K562 (cell line): Measurements from ENCODE around the gene LRRC9. TPM values are rescaled to one million over a fixed set of nuclear protein-coding genes. Genes with fewer than 3 reads are reported as not detected.

Source experiments
- ATAC-seq: fragments of 200-7000 bp; cut with Tn5 transposase; 3 replicates; pipeline ENCODE4 v1.9.1; 2020; ENCODE audit warnings: moderate library complexity
- BruUV-seq: library from RNA; stranded (reverse); fragments of 400-500 nt; replicated peaks from 2 replicates; lab custom pipeline; 2021; lab: Mats Ljungman, UMichigan
- CTCF ChIA-PET: fragments of 300-600 bp; formaldehyde crosslinking; extraction: SDS; loops from one replicate; lab custom pipeline; 2021; ENCODE audit warnings: low intra/inter-chr PET ratio; lab: Yijun Ruan, JAX
- POLR2A ChIA-PET: fragments of 300-600, 350-650 bp; sonication (Branson Sonifier 250); formaldehyde crosslinking; extraction: SDS; loops from one replicate; lab custom pipeline; 2021; ENCODE audit warnings: antibody characterized with exemption, inconsistent platforms; lab: Yijun Ruan, JAX
- DNase-seq, 4 experiments: peaks; one replicate each; pipeline versions ENCODE4 v3.0.0 to v3.0.0-alpha.2; 2011 to 2018; ENCODE audit warnings: low spot score in 3 of 4, mixed read lengths in 3 of 4; ENCODE audit errors: extremely low read depth in 1 of 4
- FAIRE-seq: peaks from 2 replicates; lab custom pipeline; 2011; peaks lifted over from hg19 to GRCh38; lab: Jason Lieb, UNC
- H2AFZ ChIP-seq: 2 replicates; pipeline ENCODE4 v1.6.0; 2011; ENCODE audit warnings: low read depth, low read length, control low read depth, inconsistent platforms
- H3K27ac ChIP-seq: fragments of 200-600 bp; 3 replicates; pipeline ENCODE4 v1.8.0; 2011; ENCODE audit warnings: low read depth, mild to moderate bottlenecking, control low read depth, inconsistent platforms, low read length, moderate library complexity, mixed read lengths; ENCODE audit errors: extremely low read depth
- H3K27me3 ChIP-seq, 2 experiments: fragments of 300-600 bp in 1 of 2; 2 replicates in 1 of 2; 3 replicates in 1 of 2; pipeline versions ENCODE4 v1.6.0 to v1.8.0; 2011; ENCODE audit warnings: inconsistent platforms in 2 of 2, low read length in 2 of 2, mild to moderate bottlenecking in 1 of 2, mixed read lengths in 1 of 2, moderate library complexity in 1 of 2; ENCODE audit not compliant: control insufficient read depth in 2 of 2, insufficient read depth in 2 of 2
- H3K36me3 ChIP-seq: fragments of 300-600 bp; 3 replicates; pipeline ENCODE4 v1.8.0; 2011; ENCODE audit warnings: mild to moderate bottlenecking, low read length, inconsistent platforms; ENCODE audit not compliant: control insufficient read depth, insufficient read depth
- H3K4me1 ChIP-seq, 2 experiments: fragments of 200-600 bp in 1 of 2; replicated peaks in 1 of 2; 2 replicates in 1 of 2; 3 replicates in 1 of 2; pipeline versions ENCODE4 v1.5.1 to v1.8.0; 2011; ENCODE audit warnings: inconsistent platforms in 2 of 2, low read length in 2 of 2, mild to moderate bottlenecking in 1 of 2, mixed read lengths in 1 of 2, moderate library complexity in 1 of 2; ENCODE audit not compliant: control insufficient read depth in 2 of 2, insufficient read depth in 2 of 2
- H3K4me2 ChIP-seq: 2 replicates; pipeline ENCODE4 v1.6.1; 2011; ENCODE audit warnings: low read length, control low read depth, inconsistent platforms, mixed read lengths; ENCODE audit not compliant: insufficient read depth
- H3K4me3 ChIP-seq: fragments of 200-600 bp; sonication (generic), shearing (Covaris generic); 2 replicates; pipeline ENCODE4 v1.5.1; 2016; ENCODE audit warnings: control low read depth, inconsistent platforms
- H3K79me2 ChIP-seq: fragments of 200-600 bp; 3 replicates; pipeline ENCODE4 v1.8.0; 2011; ENCODE audit warnings: low read length, inconsistent platforms; ENCODE audit not compliant: control insufficient read depth, insufficient read depth
- H3K9ac ChIP-seq, 2 experiments: 2 replicates each; pipeline versions ENCODE4 v1.6.0 to v1.6.1; 2011; ENCODE audit warnings: low read depth in 2 of 2, low read length in 2 of 2, control low read depth in 1 of 2, inconsistent platforms in 1 of 2, mild to moderate bottlenecking in 1 of 2, mixed read lengths in 1 of 2; ENCODE audit not compliant: insufficient read depth in 1 of 2
- H3K9me1 ChIP-seq: one replicate; pipeline ENCODE4 v1.6.0; 2011; ENCODE audit warnings: inconsistent platforms, mild to moderate bottlenecking, low read length, moderate library complexity; ENCODE audit not compliant: control insufficient read depth, insufficient read depth
- H3K9me3 ChIP-seq: replicated peaks from 2 replicates; pipeline ENCODE4 v1.5.1; 2011; ENCODE audit warnings: low read depth, low read length, inconsistent platforms; ENCODE audit not compliant: control insufficient read depth, insufficient read depth
- H4K20me1 ChIP-seq: replicated peaks from 2 replicates; pipeline ENCODE4 v1.6.1; 2011; ENCODE audit warnings: low read length, inconsistent platforms, mixed read lengths; ENCODE audit not compliant: control insufficient read depth, insufficient read depth
- CBX8 ChIP-seq: fragments of 200-600 bp; sonication (generic); IDR thresholded peaks from 2 replicates; pipeline ENCODE4 v1.6.1; 2012; ENCODE audit warnings: borderline replicate concordance, mixed run types, low read depth, mild to moderate bottlenecking, moderate library complexity, mixed read lengths, low read length, control low read depth, inconsistent platforms; ENCODE audit not compliant: poor library complexity, severe bottlenecking; ENCODE audit errors: extremely low read depth
- CEBPB ChIP-seq: fragments of 450-650 bp; IDR thresholded peaks from 2 replicates; pipeline ENCODE4 v1.6.1; 2016; ENCODE audit warnings: missing genetic modification characterization, missing compliant biosample characterization
- CEBPG ChIP-seq, 3 experiments: fragments of 200-800 bp in 1 of 3; sonication (Bioruptor generic) in 1 of 3; sonication (generic) in 1 of 3; formaldehyde crosslinking in 1 of 3; IDR thresholded peaks in 2 of 3; conservative IDR thresholded peaks in 1 of 3; 2 replicates each; pipeline versions ENCODE4 v1.6.1 to v1.8.0; 2016 to 2022; ENCODE audit warnings: missing compliant biosample characterization in 2 of 3, missing genetic modification characterization in 2 of 3, mild to moderate bottlenecking in 1 of 3, missing genetic modification reagents in 1 of 3
- RBM34 ChIP-seq: fragments of 200-400 bp; formaldehyde crosslinking; IDR thresholded peaks from 2 replicates; pipeline ENCODE4 v1.6.1; 2018; ENCODE audit warnings: low read length, borderline replicate concordance; ENCODE audit not compliant: insufficient read depth
- SAFB2 ChIP-seq: fragments of 200-400 bp; formaldehyde crosslinking; IDR thresholded peaks from 2 replicates; pipeline ENCODE4 v1.6.1; 2018; ENCODE audit warnings: borderline replicate concordance, low read length, low read depth, moderate library complexity; ENCODE audit not compliant: severe bottlenecking
- SAP30 ChIP-seq: fragments of 200-600 bp; sonication (generic); IDR thresholded peaks from 2 replicates; pipeline ENCODE4 v1.6.1; 2012; ENCODE audit warnings: borderline replicate concordance, low read depth, mild to moderate bottlenecking, moderate library complexity, low read length, control low read depth, inconsistent platforms; ENCODE audit not compliant: insufficient read depth, poor library complexity, severe bottlenecking
- TEAD4 ChIP-seq, 2 experiments: sonication (generic) in 1 of 2; formaldehyde crosslinking in 1 of 2; IDR thresholded peaks; 2 replicates each; pipeline versions ENCODE4 v1.6.1 to v1.8.0; 2012 to 2022; ENCODE audit warnings: borderline replicate concordance in 1 of 2, inconsistent platforms in 1 of 2, low read length in 1 of 2, mild to moderate bottlenecking in 1 of 2, missing genetic modification reagents in 1 of 2
- XRCC5 ChIP-seq: fragments of 200-400 bp; formaldehyde crosslinking; IDR thresholded peaks from 2 replicates; pipeline ENCODE4 v1.6.1; 2017; ENCODE audit warnings: low read depth, mild to moderate bottlenecking, low read length
- ZNF436 ChIP-seq: fragments of 250-450, 450-650 bp; sonication (Bioruptor Pico); formaldehyde crosslinking; IDR thresholded peaks from 2 replicates; pipeline ENCODE4 v1.7.0; 2020; ENCODE audit warnings: mild to moderate bottlenecking
- ZNF780A ChIP-seq: fragments of 250-450 bp; sonication (Bioruptor Pico); IDR thresholded peaks from 2 replicates; pipeline ENCODE4 v1.5.0; 2021; ENCODE audit warnings: mild to moderate bottlenecking
- in situ Hi-C: fragments of 300-500 bp; cut with MboI; formaldehyde crosslinking; loops from 4 replicates; pipeline ENCODE4 v1.15.0; 2018; ENCODE audit warnings: inconsistent platforms, mixed read lengths
- intact Hi-C: fragments of 100-400 bp; cut with micrococcal nuclease; formaldehyde crosslinking; loops from 2 replicates; pipeline ENCODE4 v1.14.2; 2022
- polyA plus RNA-seq, 8 experiments: library from polyadenylated mRNA; depleted of rRNA in 4 of 8; stranded (reverse) in 5 of 8; unstranded in 3 of 8; fragments of >200 nt; fragmentation: Nextera tagmentation in 2 of 8; fragmentation: Illumina TruSeq in 1 of 8; extraction: Ambion mirVana in 2 of 8; extraction: Trizol in 1 of 8; gene quantifications; 2 replicates each; pipeline versions ENCODE4 v1.2.1 to v1.2.3, GENCODE V29; 2011 to 2014; ENCODE audit warnings: inconsistent platforms in 1 of 8, missing spikeins in 1 of 8
- total RNA-seq, 7 experiments: library from RNA; depleted of rRNA in 6 of 7; stranded (reverse); fragments of >200 nt in 6 of 7; fragmentation: Illumina TruSeq in 2 of 7; extraction: Trizol in 2 of 7; gene quantifications; 2 replicates each; pipeline versions ENCODE4 v1.2.1 to v1.2.3, GENCODE V29; 2011 to 2021; ENCODE audit warnings: low replicate concordance in 1 of 7

The LRRC9 gene
- total and polyA plus RNA-seq, 9 of the 15 experiments (the other 6 are each of a cell fraction or from before 2014, with no cell fraction given): not detected

DNA sequence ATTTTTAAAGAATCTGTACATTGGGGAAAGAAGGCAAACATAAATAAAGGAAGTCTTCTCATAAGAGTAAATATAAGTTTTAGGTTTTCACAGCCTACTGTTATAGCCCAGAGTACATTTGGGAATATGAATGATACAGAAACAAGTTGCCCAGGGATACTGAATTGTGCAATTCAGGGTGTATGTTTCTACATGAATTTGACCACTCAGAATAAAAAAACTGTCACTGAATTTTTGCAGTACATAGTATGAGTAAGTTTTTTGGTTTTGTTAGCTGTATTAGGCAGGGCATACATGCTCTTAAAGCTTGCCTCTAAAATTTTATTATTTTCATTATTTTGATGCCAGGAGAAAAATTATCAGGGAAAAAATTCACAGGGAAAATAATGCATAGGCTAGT, 165.1 kb downstream of the LRRC9 start:
- in situ Hi-C loops: no loop called here
- peaks cover 0 to 7% of the 10 kb centered on the region in 2 experiments; a peak in 3 of 5 replicates for H3K4me1 ChIP-seq
- no peaks in the 10 kb centered on the region for H3K9me3 ChIP-seq
- H3K9me1 ChIP-seq: no peaks in the 10 kb centered on the region
- intact Hi-C loops: no loop called here
- H3K27me3 ChIP-seq: no peaks in the 10 kb centered on the region
- no peaks in the 10 kb centered on the region for H3K79me2 ChIP-seq
- ATAC-seq (no peak), FAIRE-seq (no peak), DNase-seq (no peak)
- no TSS peak for BruUV-seq
- no peak overlapping the region for H2AFZ ChIP-seq
- POLR2A ChIA-PET: no interaction called here
- no peak overlapping the region for H3K4me3 ChIP-seq
- H3K27ac ChIP-seq: no peak overlapping the region
- no peaks in the 10 kb centered on the region for H4K20me1 ChIP-seq
- CTCF ChIA-PET: no interaction called here
- no peak overlapping the region for H3K9ac ChIP-seq
- no peak overlapping the region for H3K4me2 ChIP-seq
- H3K36me3 ChIP-seq: no peaks in the 10 kb centered on the region
- TF ChIP-seq CEBPB (tag): peak; percentile 41; the same call in 1 of the 2 replicates
- no peak for TF ChIP-seq ZNF780A (CRISPR knock-in tag)
- TF ChIP-seq XRCC5: no peak
- no peak for TF ChIP-seq CBX8
- TF ChIP-seq SAP30: no peak
- TF ChIP-seq ZNF436: no peak
- no peak for TF ChIP-seq CEBPG (CRISPR knock-in tag; IDR thresholded peaks at IDR 0.05)
- TF ChIP-seq CEBPG (tag; conservative IDR thresholded peaks at IDR 0.05 in 1 of 2, IDR thresholded peaks at IDR 0.05 in 1 of 2): peak in 1 of 2 experiments; percentile 21; a peak in 1 of 4 replicates
- no peak for TF ChIP-seq TEAD4 (IDR thresholded peaks at IDR 0.05; ENCODE audit: low read length)
- no peak for TF ChIP-seq TEAD4 (CRISPR knock-in tag; IDR thresholded peaks at IDR 0.05; ENCODE audit: borderline replicate concordance)
- no peak for TF ChIP-seq SAFB2
- no peak for TF ChIP-seq RBM34
